Spleen (tissue), 7 donors: Measurements from ENCODE around the gene ALDH1A3.

ENCODE experiments used
- POLR2AphosphoS5 ChIP-seq, 3 donors: sonication (generic); formaldehyde crosslinking; IDR thresholded peaks; one replicate each; pipeline ENCODE4 v1.5.1; 2017; ENCODE audit warnings: antibody characterized with exemption in 3 of 3
- TF ChIP-seq, protein P1 (sequence below), 11 experiments: fragments of 200-600 bp in 7 of 11; fragments of 450-650 bp in 4 of 11; sonication (generic) in 4 of 11; IDR thresholded peaks in 8 of 11; conservative IDR thresholded peaks in 3 of 11; 1 replicate in 7 of 11; 2 replicates in 4 of 11; pipeline versions ENCODE4 v1.4.0 to v1.8.0; 2016 to 2021; ENCODE audit warnings: antibody characterized with exemption in 11 of 11, inconsistent platforms in 4 of 11, mild to moderate bottlenecking in 1 of 11
- donor health status: DM: no; HTN: no; CAD: no; lungs with moderate emphysema.
- donor health status: DM: no; HTN: no; CAD: no.
- donor health status: DM: no; HTN: no; CAD: no.

DNA sequence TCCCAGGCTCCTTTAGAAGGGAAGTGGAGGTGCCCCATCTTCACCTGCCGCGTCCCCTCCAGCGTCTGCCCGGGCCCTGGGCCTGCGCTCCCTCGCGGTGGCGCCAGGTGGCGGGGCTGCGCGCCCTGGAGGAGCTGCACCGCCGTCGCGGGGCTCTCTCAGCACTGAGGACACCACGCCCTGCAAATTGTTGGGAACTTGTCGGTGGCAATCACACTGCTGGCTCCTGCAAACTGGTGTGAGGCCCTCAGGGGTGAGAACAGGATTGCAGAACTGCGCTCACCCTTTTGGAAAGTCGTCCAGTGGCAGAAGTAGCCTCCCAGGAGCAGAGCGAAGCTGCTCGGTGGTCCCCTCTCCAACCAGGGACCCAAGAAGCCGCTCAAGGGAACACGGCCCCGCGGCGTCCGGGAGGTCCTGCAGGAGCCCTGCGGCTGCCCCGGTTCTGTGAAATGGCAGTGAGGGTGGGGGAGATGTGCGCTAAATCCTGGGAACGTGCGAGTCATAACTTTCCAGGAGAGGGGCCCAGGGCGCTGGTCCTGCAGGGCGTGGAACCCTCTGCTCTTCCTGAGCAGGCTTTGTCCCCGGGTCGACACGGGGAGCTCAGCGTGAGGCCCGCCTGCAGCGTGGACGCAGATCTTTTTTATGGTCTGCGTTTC lies 38.5 kb downstream of the ALDH1A3 start:
- TF ChIP-seq POLR2AphosphoS5 (IDR thresholded peaks at IDR 0.05), result peak; percentile 68 to 87 (median 81)
- TF ChIP-seq, protein P1, sequence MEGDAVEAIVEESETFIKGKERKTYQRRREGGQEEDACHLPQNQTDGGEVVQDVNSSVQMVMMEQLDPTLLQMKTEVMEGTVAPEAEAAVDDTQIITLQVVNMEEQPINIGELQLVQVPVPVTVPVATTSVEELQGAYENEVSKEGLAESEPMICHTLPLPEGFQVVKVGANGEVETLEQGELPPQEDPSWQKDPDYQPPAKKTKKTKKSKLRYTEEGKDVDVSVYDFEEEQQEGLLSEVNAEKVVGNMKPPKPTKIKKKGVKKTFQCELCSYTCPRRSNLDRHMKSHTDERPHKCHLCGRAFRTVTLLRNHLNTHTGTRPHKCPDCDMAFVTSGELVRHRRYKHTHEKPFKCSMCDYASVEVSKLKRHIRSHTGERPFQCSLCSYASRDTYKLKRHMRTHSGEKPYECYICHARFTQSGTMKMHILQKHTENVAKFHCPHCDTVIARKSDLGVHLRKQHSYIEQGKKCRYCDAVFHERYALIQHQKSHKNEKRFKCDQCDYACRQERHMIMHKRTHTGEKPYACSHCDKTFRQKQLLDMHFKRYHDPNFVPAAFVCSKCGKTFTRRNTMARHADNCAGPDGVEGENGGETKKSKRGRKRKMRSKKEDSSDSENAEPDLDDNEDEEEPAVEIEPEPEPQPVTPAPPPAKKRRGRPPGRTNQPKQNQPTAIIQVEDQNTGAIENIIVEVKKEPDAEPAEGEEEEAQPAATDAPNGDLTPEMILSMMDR (IDR thresholded peaks at IDR 0.05 in 8 of 11, conservative IDR thresholded peaks at IDR 0.05 in 3 of 11), result peak; percentile 88 to 98 (median 96)
